ENCODE data around the gene PCK2.

PCK2 gene

DNA sequence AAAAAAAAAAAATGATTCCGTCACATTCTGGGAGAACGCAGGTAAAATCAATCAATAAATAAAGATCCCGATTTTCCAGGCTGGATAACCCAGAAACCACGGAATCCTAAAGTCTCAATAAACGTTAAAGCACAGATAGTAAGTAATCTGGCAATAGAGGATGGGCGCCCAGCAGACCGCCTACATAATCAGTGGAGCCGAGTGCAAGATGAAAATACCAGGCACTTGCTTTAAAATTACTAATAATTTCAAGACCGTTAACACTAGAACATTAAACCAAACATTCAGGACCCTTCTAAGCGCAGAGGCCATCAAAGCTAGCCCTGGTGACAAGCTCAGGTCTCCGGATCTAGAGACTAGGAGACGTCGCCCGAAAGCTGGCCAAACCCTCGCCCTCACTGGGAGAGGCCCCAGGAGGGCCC, 19.3 kb downstream of the PCK2 start:
- TF ChIP-seq NFIC (IDR thresholded peaks at IDR 0.05), result no peak
- TF ChIP-seq CREB1 (IDR thresholded peaks at IDR 0.05; ENCODE audit: low read depth), result no peak
- no peak for TF ChIP-seq EP300 (IDR thresholded peaks at IDR 0.05; ENCODE audit: borderline replicate concordance)
- no peak for TF ChIP-seq TEAD4 (IDR thresholded peaks at IDR 0.05)
- TF ChIP-seq, protein P1, sequence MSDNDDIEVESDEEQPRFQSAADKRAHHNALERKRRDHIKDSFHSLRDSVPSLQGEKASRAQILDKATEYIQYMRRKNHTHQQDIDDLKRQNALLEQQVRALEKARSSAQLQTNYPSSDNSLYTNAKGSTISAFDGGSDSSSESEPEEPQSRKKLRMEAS (IDR thresholded peaks at IDR 0.05), result no peak
- TF ChIP-seq, protein P2, sequence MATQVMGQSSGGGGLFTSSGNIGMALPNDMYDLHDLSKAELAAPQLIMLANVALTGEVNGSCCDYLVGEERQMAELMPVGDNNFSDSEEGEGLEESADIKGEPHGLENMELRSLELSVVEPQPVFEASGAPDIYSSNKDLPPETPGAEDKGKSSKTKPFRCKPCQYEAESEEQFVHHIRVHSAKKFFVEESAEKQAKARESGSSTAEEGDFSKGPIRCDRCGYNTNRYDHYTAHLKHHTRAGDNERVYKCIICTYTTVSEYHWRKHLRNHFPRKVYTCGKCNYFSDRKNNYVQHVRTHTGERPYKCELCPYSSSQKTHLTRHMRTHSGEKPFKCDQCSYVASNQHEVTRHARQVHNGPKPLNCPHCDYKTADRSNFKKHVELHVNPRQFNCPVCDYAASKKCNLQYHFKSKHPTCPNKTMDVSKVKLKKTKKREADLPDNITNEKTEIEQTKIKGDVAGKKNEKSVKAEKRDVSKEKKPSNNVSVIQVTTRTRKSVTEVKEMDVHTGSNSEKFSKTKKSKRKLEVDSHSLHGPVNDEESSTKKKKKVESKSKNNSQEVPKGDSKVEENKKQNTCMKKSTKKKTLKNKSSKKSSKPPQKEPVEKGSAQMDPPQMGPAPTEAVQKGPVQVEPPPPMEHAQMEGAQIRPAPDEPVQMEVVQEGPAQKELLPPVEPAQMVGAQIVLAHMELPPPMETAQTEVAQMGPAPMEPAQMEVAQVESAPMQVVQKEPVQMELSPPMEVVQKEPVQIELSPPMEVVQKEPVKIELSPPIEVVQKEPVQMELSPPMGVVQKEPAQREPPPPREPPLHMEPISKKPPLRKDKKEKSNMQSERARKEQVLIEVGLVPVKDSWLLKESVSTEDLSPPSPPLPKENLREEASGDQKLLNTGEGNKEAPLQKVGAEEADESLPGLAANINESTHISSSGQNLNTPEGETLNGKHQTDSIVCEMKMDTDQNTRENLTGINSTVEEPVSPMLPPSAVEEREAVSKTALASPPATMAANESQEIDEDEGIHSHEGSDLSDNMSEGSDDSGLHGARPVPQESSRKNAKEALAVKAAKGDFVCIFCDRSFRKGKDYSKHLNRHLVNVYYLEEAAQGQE (IDR thresholded peaks at IDR 0.05; ENCODE audit: low read depth), result no peak
- TF ChIP-seq EGR1 (IDR thresholded peaks at IDR 0.05), result no peak
- no peak for TF ChIP-seq YY1 (IDR thresholded peaks at IDR 0.05; ENCODE audit: low read depth)
- no peak for TF ChIP-seq ZBTB7A (IDR thresholded peaks at IDR 0.05; ENCODE audit: low read depth)
- TF ChIP-seq RAD21 (IDR thresholded peaks at IDR 0.05; ENCODE audit: low read depth), result no peak
- TF ChIP-seq CEBPB (IDR thresholded peaks at IDR 0.05), result no peak
- no peak for TF ChIP-seq FOXM1 (IDR thresholded peaks at IDR 0.05; ENCODE audit: borderline replicate concordance, low read depth)
- no peak for TF ChIP-seq USF1 (IDR thresholded peaks at IDR 0.05)
- no peak for TF ChIP-seq TAF1 (IDR thresholded peaks at IDR 0.05; ENCODE audit: low read depth)
- no peak for TF ChIP-seq TCF12 (IDR thresholded peaks at IDR 0.05; ENCODE audit: low read depth)

DNA sequence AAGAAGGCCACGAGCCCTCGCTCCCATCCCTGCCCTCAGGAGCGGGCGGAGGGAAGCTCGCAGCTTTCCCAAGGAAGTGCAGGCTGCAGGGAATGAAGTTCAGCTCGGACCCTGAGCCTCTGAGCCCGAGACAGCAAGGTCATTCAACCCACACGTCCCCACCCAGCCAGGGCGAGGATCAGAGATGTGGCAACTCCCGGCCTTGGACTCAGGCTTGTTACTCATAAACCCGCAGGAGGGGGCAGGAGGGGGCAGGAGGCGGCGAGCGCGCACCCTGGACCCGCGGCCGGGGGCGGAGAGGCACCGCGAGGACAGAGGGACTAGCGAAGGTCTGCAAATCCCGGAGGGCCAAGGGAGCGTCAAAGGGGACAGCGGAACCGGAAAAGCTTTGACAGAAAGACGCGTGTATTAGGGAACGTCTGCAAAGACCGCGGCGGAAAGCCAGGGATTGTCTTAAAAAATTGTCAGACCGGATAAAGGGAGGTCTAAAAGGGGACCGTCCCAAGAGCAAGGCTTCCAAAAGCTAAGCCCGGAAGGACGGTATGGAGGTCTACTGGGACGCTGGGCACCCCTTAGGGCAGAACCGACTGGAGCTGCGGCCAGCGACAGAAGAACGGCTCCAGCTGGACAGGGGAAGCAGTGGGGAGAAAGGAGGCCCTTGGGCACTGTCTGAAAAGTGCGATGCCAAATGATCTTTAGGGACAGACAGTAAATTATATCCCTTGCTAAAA, 19.9 kb downstream of the PCK2 start:
- TF ChIP-seq RAD21 (IDR thresholded peaks at IDR 0.05; ENCODE audit: low read depth) (no peak), YY1 (IDR thresholded peaks at IDR 0.05; ENCODE audit: low read depth) (peak; percentile 14; the same call in 1 of the 2 replicates), CEBPB (IDR thresholded peaks at IDR 0.05) (peak; percentile 49; the same call in 1 of the 2 replicates), FOXM1 (IDR thresholded peaks at IDR 0.05; ENCODE audit: borderline replicate concordance, low read depth) (0 out of 2 replicates have a peak, but pooled peaks have one; percentile 34), NFIC (IDR thresholded peaks at IDR 0.05) (no peak), EGR1 (IDR thresholded peaks at IDR 0.05) (peak; percentile 62), TAF1 (IDR thresholded peaks at IDR 0.05; ENCODE audit: low read depth) (peak; percentile 73)
- TF ChIP-seq, protein P1 (IDR thresholded peaks at IDR 0.05), result peak; percentile 77

DNA sequence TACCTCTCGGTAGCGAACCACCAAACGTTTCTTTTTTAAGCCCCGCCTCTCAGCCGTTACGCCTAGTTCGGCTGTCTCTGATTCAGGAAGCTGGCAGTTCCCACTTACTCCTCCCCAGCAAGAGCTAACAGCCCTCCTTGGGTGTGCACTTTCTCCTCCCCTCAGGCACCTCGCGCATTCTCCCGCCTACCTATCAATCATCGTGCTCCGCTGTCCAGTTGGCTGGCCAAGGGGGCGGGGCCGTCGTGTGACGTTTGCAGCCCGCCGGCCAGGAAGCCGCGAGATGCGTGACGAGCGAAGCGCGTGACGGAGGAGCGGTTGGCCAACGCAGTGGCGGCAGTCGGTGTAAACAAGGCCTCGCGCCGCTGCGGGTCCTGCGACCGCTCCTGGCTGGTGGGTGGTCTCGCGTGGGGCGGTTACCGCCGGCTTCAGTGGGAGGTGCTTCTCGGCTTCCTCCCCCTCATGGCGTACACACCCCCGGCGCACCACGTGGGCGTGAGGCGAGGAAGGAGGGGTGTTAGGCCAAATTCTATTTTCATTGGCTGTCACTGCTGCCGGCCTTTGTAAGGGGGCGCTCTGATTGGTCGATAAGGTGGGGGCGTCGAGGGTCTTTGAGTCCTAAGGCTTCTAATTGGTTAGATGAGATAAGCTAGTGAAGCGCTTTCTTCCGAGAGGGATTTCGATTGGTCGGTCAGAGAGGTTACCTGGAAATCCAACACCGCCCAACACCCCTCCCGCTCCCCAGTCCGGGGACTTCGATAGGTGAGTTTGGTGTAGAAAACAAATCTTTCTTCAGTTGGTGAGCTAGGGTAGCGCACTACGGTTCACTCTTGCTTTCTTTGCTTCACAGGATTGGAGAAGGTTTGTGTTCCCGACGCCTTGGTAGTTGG, 20.7 kb downstream of the PCK2 start, which contains the start of the genes DCAF11 and NRL:
TSS of gene DCAF11 (plus strand) at position 246 of the 890 bp plus-strand sequence. CDS start 818 bp downstream, outside the sequence.
TSS of gene NRL (minus strand) at position 418 of the 890 bp plus-strand sequence. CDS start 32,101 bp downstream, outside the sequence.
- TF ChIP-seq, protein P2 (IDR thresholded peaks at IDR 0.05; ENCODE audit: low read depth), result no peak
- no peak for TF ChIP-seq ZBTB7A (IDR thresholded peaks at IDR 0.05; ENCODE audit: low read depth)
- peak; percentile 27; the same call in 1 of the 2 replicates for TF ChIP-seq TEAD4 (IDR thresholded peaks at IDR 0.05)
- no peak; the same call in 1 of the 2 replicates for TF ChIP-seq EP300 (IDR thresholded peaks at IDR 0.05; ENCODE audit: borderline replicate concordance)
- peak; percentile 94 for TF ChIP-seq USF1 (IDR thresholded peaks at IDR 0.05)
- TF ChIP-seq CREB1 (IDR thresholded peaks at IDR 0.05; ENCODE audit: low read depth), result peak; percentile 87
- peak; percentile 94 for TF ChIP-seq EGR1 (IDR thresholded peaks at IDR 0.05)
- peak; percentile 46; the same call in 1 of the 2 replicates for TF ChIP-seq TCF12 (IDR thresholded peaks at IDR 0.05; ENCODE audit: low read depth)
- peak; percentile 54 for TF ChIP-seq TAF1 (IDR thresholded peaks at IDR 0.05; ENCODE audit: low read depth)
- TF ChIP-seq, protein P1 (IDR thresholded peaks at IDR 0.05), result peak; percentile 96

- no peak for TF ChIP-seq RAD21 (IDR thresholded peaks at IDR 0.05; ENCODE audit: low read depth)
- no peak for TF ChIP-seq TCF12 (IDR thresholded peaks at IDR 0.05; ENCODE audit: low read depth)
- TF ChIP-seq TEAD4 (IDR thresholded peaks at IDR 0.05), result 0 out of 2 replicates have a peak, but pooled peaks have one; percentile 15
- no peak for TF ChIP-seq EGR1 (IDR thresholded peaks at IDR 0.05)
- no peak; the same call in 1 of the 2 replicates for TF ChIP-seq ZBTB7A (IDR thresholded peaks at IDR 0.05; ENCODE audit: low read depth)
- TF ChIP-seq NFIC (IDR thresholded peaks at IDR 0.05), result no peak
Observed at GRCh38 chr14:24115422-24116127, 21.5 kb downstream of the PCK2 start.
